K562 (cell line): ENCODE data around the gene C6orf89. TPM values are rescaled to one million over a fixed set of nuclear protein-coding genes. Genes with fewer than 3 reads are reported as not detected.

ENCODE experiments used
- ARID4B ChIP-seq: sonication (generic); formaldehyde crosslinking; IDR thresholded peaks from 2 replicates; pipeline ENCODE4 v1.8.0; 2022; ENCODE audit warnings: mild to moderate bottlenecking, missing genetic modification reagents
- BMI1 ChIP-seq: fragments of 150-350 bp; IDR thresholded peaks from 2 replicates; pipeline ENCODE4 v1.6.1; 2014; ENCODE audit warnings: low read length
- CXXC5 ChIP-seq: fragments of 250-450 bp; sonication (Bioruptor Pico); IDR thresholded peaks from 2 replicates; pipeline ENCODE4 v1.8.0; 2022; ENCODE audit warnings: inconsistent platforms, mild to moderate bottlenecking, moderate library complexity
- E2F6 ChIP-seq, 2 experiments: IDR thresholded peaks; 2 replicates each; pipeline ENCODE4 v1.6.1; 2011; ENCODE audit warnings: borderline replicate concordance in 1 of 2, control low read depth in 1 of 2, low read depth in 1 of 2, low read length in 1 of 2, mild to moderate bottlenecking in 1 of 2, mixed read lengths in 1 of 2, moderate library complexity in 1 of 2; ENCODE audit not compliant: insufficient read depth in 1 of 2, insufficient read length in 1 of 2, poor library complexity in 1 of 2, severe bottlenecking in 1 of 2; ENCODE audit errors: extremely low read depth in 1 of 2
- FOXJ2 ChIP-seq: fragments of 200-800 bp; sonication (Bioruptor generic); IDR thresholded peaks from 2 replicates; pipeline ENCODE4 v1.6.1; 2016; ENCODE audit warnings: missing genetic modification characterization, missing compliant biosample characterization
- HMG20B ChIP-seq: fragments of 250-450 bp; sonication (Bioruptor Pico); IDR thresholded peaks from 2 replicates; pipeline ENCODE4 v1.5.0; 2021; ENCODE audit warnings: mild to moderate bottlenecking
- MAFF ChIP-seq: IDR thresholded peaks from 2 replicates; pipeline ENCODE4 v1.6.1; 2012; ENCODE audit warnings: low read length, improper control_type of control experiment
- MAFG ChIP-seq: fragments of 450-650 bp; conservative IDR thresholded peaks from 2 replicates; pipeline ENCODE4 v1.6.1; 2016; ENCODE audit warnings: missing genetic modification characterization, missing compliant biosample characterization
- MTF1 ChIP-seq: fragments of 250-450 bp; sonication (Bioruptor Pico); IDR thresholded peaks from 2 replicates; pipeline ENCODE4 v1.9.0; 2021; ENCODE audit warnings: moderate library complexity, mild to moderate bottlenecking, inconsistent platforms, borderline replicate concordance
- NCOA4 ChIP-seq: fragments of 450-650 bp; IDR thresholded peaks from 2 replicates; pipeline ENCODE4 v1.6.1; 2018; ENCODE audit warnings: mild to moderate bottlenecking; ENCODE audit not compliant: partially characterized antibody
- NEUROD1 ChIP-seq: fragments of 150-350 bp; IDR thresholded peaks from 2 replicates; pipeline ENCODE4 v1.6.1; 2014; ENCODE audit warnings: borderline replicate concordance, low read length, low read depth; ENCODE audit not compliant: partially characterized antibody
- NRF1 ChIP-seq, 2 experiments: fragments of 450-650 bp; IDR thresholded peaks in 1 of 2; conservative IDR thresholded peaks in 1 of 2; 2 replicates each; pipeline ENCODE4 v1.6.1; 2014; ENCODE audit warnings: mild to moderate bottlenecking in 2 of 2
- PHF21A ChIP-seq: fragments of 450-650 bp; IDR thresholded peaks from 2 replicates; pipeline ENCODE4 v1.6.1; 2017; ENCODE audit warnings: low read depth, borderline replicate concordance
- PHF8 ChIP-seq: fragments of 200-600 bp; sonication (generic); IDR thresholded peaks from 2 replicates; pipeline ENCODE4 v1.6.1; 2012; ENCODE audit warnings: mixed run types, mild to moderate bottlenecking, inconsistent platforms, low read length, moderate library complexity, borderline replicate concordance
- SP1 ChIP-seq: sonication (generic); formaldehyde crosslinking; IDR thresholded peaks from 2 replicates; pipeline ENCODE4 v1.8.1; 2022; ENCODE audit warnings: mild to moderate bottlenecking, missing genetic modification reagents
- VEZF1 ChIP-seq: fragments of 200-800 bp; sonication (Bioruptor generic); IDR thresholded peaks from 2 replicates; pipeline ENCODE4 v1.6.1; 2017; ENCODE audit warnings: missing genetic modification characterization, missing compliant biosample characterization
- YY1 ChIP-seq, 3 experiments: IDR thresholded peaks; 2 replicates each; pipeline ENCODE4 v1.6.1; 2011; ENCODE audit warnings: low read length in 2 of 3, mild to moderate bottlenecking in 2 of 3, moderate library complexity in 2 of 3, borderline replicate concordance in 1 of 3, control low read depth in 1 of 3, low read depth in 1 of 3; ENCODE audit not compliant: insufficient read depth in 3 of 3, insufficient replicate concordance in 2 of 3, control insufficient read depth in 1 of 3, insufficient read length in 1 of 3; ENCODE audit errors: extremely low read depth in 1 of 3
- ZC3H11A ChIP-seq: IDR thresholded peaks from 2 replicates; pipeline ENCODE4 v1.6.1; 2012; ENCODE audit warnings: low read depth, low read length, improper control_type of control experiment
- ZNF133 ChIP-seq: fragments of 250-450 bp; sonication (Bioruptor Pico); IDR thresholded peaks from 2 replicates; pipeline ENCODE4 v1.4.0; 2020; ENCODE audit warnings: mild to moderate bottlenecking
- ZNF444 ChIP-seq: fragments of 250-450 bp; sonication (Bioruptor Pico); IDR thresholded peaks from 2 replicates; pipeline ENCODE4 v1.4.0; 2020; ENCODE audit warnings: mild to moderate bottlenecking, moderate library complexity
- polyA plus RNA-seq, 8 experiments: library from polyadenylated mRNA; depleted of rRNA in 4 of 8; stranded (reverse) in 5 of 8; unstranded in 3 of 8; fragments of >200 nt; fragmentation: Nextera tagmentation in 2 of 8; fragmentation: Illumina TruSeq in 1 of 8; extraction: Ambion mirVana in 2 of 8; extraction: Trizol in 1 of 8; gene quantifications; 2 replicates each; pipeline versions ENCODE4 v1.2.1 to v1.2.3, GENCODE V29; 2011 to 2014; ENCODE audit warnings: inconsistent platforms in 1 of 8, missing spikeins in 1 of 8
- total RNA-seq, 7 experiments: library from RNA; depleted of rRNA in 6 of 7; stranded (reverse); fragments of >200 nt in 6 of 7; fragmentation: Illumina TruSeq in 2 of 7; extraction: Trizol in 2 of 7; gene quantifications; 2 replicates each; pipeline versions ENCODE4 v1.2.1 to v1.2.3, GENCODE V29; 2011 to 2021; ENCODE audit warnings: low replicate concordance in 1 of 7

The C6orf89 gene
- total and polyA plus RNA-seq, 9 of the 15 experiments (the other 6 are each of a cell fraction or from before 2014, with no cell fraction given), result 35.2 to 111 (median 58.5) TPM

GRCh38 chr6:36839749-36840431, 45.9 kb upstream of the C6orf89 start (continued):
- TF ChIP-seq NEUROD1 (no peak), HMG20B (CRISPR knock-in tag) (no peak), CXXC5 (CRISPR knock-in tag) (peak; percentile 83), MAFF (no peak), NRF1 (conservative IDR thresholded peaks at IDR 0.05 in 1 of 2, IDR thresholded peaks at IDR 0.05 in 1 of 2) (peak; percentile 71 to 76), BMI1 (no peak), YY1 (IDR thresholded peaks at IDR 0.05; ENCODE audit: borderline replicate concordance in 1 of 3, control insufficient read depth in 1 of 3, extremely low read depth in 1 of 3, insufficient read depth in 3 of 3, insufficient read length in 1 of 3, insufficient replicate concordance in 2 of 3, low read depth in 1 of 3, low read length in 2 of 3) (no peak), FOXJ2 (tag) (no peak), MTF1 (CRISPR knock-in tag) (no peak), ZNF444 (CRISPR knock-in tag) (peak; percentile 93), VEZF1 (CRISPR knock-in tag) (peak; percentile 84), PHF21A (no peak), MAFG (tag) (no peak), E2F6 (IDR thresholded peaks at IDR 0.05; ENCODE audit: borderline replicate concordance in 1 of 2, extremely low read depth in 1 of 2, insufficient read depth in 1 of 2, insufficient read length in 1 of 2, low read depth in 1 of 2, low read length in 1 of 2, poor library complexity in 1 of 2, severe bottlenecking in 1 of 2) (peak; percentile 13 to 61), ZNF133 (CRISPR knock-in tag) (no peak), NCOA4 (no peak), PHF8 (peak; percentile 25; the same call in 1 of the 2 replicates), ARID4B (no peak), ZC3H11A (no peak), SP1 (CRISPR knock-in tag) (peak; percentile 38; the same call in 1 of the 2 replicates)
